Breast epithelium (tissue), 3 donors: ENCODE measurements around the gene CAMK2D.

Experiments
- POLR2A ChIP-seq: fragments of 450-650 bp; IDR thresholded peaks from one replicate; pipeline ENCODE4 v1.6.1; 2016; ENCODE audit warnings: antibody characterized with exemption, mild to moderate bottlenecking, moderate library complexity
- TF ChIP-seq, protein P1 (sequence below), 3 donors: fragments of 450-650 bp; IDR thresholded peaks; one replicate each; pipeline ENCODE4 v1.5.1; 2016 to 2017; ENCODE audit warnings: antibody characterized with exemption in 3 of 3, mild to moderate bottlenecking in 3 of 3, moderate library complexity in 3 of 3

DNA sequence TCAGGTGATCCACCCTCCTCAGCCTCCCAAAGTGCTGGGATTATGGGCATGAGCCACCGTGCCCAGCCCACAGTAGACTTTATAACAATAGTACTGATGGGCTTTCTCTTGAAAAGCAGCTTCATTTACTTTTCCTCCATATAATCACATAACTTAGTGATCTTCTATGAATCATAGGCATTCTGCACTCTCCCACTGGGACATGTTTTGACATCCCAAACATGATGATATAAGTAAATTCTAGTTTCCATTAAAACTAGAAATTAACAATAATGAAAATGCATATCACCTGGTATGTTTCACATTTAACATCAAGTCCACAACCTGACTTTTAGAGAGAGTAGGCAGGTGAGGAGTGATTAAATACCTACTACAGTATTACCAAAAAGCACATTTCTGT is 96.5 kb downstream of the CAMK2D start:
- TF ChIP-seq, protein P1, sequence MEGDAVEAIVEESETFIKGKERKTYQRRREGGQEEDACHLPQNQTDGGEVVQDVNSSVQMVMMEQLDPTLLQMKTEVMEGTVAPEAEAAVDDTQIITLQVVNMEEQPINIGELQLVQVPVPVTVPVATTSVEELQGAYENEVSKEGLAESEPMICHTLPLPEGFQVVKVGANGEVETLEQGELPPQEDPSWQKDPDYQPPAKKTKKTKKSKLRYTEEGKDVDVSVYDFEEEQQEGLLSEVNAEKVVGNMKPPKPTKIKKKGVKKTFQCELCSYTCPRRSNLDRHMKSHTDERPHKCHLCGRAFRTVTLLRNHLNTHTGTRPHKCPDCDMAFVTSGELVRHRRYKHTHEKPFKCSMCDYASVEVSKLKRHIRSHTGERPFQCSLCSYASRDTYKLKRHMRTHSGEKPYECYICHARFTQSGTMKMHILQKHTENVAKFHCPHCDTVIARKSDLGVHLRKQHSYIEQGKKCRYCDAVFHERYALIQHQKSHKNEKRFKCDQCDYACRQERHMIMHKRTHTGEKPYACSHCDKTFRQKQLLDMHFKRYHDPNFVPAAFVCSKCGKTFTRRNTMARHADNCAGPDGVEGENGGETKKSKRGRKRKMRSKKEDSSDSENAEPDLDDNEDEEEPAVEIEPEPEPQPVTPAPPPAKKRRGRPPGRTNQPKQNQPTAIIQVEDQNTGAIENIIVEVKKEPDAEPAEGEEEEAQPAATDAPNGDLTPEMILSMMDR (IDR thresholded peaks at IDR 0.05) = no peak
- no peak for TF ChIP-seq POLR2A
